ENCODE results near the gene CAMKV. TPM values are rescaled to one million over a fixed set of nuclear protein-coding genes. Genes with fewer than 3 reads are reported as not detected.

The CAMKV gene
- total RNA-seq, 1 experiment from 2014 or later, result 0.58 TPM

- Histone ChIP-seq H3K27me3 (ENCODE audit: low read length) (no peaks in the 10 kb centered on the region), H3K4me1 (ENCODE audit: insufficient read depth, low read length) (peaks cover 10% of the 10 kb centered on the region; the same call in 1 of the 2 replicates), H3K4me3 (ENCODE audit: low read length) (peak within 1 kb of the TSS; percentile 91), H3K4me2 (ENCODE audit: low read length) (peak within 1 kb of the TSS; percentile 98), H3K9me3 (ENCODE audit: low read length) (no peaks in the 10 kb centered on the region), H3K9ac (ENCODE audit: low read length) (peak within 1 kb of the TSS; percentile 82), H3K27ac (ENCODE audit: low read length) (0 out of 2 replicates have a peak within 1 kb of the TSS, but pooled peaks have one; percentile 11), H3F3A (ENCODE audit: low read length, unreplicated experiment) (no peaks in the 10 kb centered on the region), H2AFZ (ENCODE audit: low read length) (peak within 1 kb of the TSS; percentile 92), H3K79me2 (ENCODE audit: low read length) (peaks cover 34% of the 10 kb centered on the region), H4K20me1 (ENCODE audit: low read length) (no peaks in the 10 kb centered on the region), H3K36me3 (ENCODE audit: low read depth, low read length) (no peaks in the 10 kb centered on the region), H3K9me2 (replicated peaks; ENCODE audit: low read length) (no peaks in the 10 kb centered on the region)
- ChIA-PET POLR2A (ENCODE audit: unreplicated experiment) (no interaction called here), CTCF (no interaction called here)
- TSS peak; percentile 75 for BruUV-seq (replicated peaks)
- TF ChIP-seq EZH2phosphoT487 (IDR thresholded peaks at IDR 0.05; ENCODE audit: borderline replicate concordance, low read length) (no peak), CTCF (conservative IDR thresholded peaks at IDR 0.05; ENCODE audit: low read depth, low read length) (no peak), EZH2 (IDR thresholded peaks at IDR 0.05; ENCODE audit: low read length, unreplicated experiment) (no peak)
- DNase-seq, result peak; percentile 98
- intact Hi-C loops (cut with micrococcal nuclease), result loop anchor here (2.0 kb wide), 1 partner anchor 50 kb away; no protein-coding TSS in a partner anchor
- peak; percentile 99 for ATAC-seq
These were observed 13.3 kb downstream of the CAMKV start, which contains the start of gene TRAIP for GRCh38 chr3:49856181-49857005. Gene TRAIP, minus strand, starts transcription at chr3:49856564. Its CDS starts 111 bp downstream, at chr3:49856453.

- Histone ChIP-seq H2AFZ (ENCODE audit: low read length) (peak overlapping the region; percentile 92), H3K4me2 (ENCODE audit: low read length) (peak overlapping the region; percentile 98), H3K79me2 (ENCODE audit: low read length) (peaks cover 40% of the 10 kb centered on the region), H3K4me1 (ENCODE audit: insufficient read depth, low read length) (peaks cover 10% of the 10 kb centered on the region; the same call in 1 of the 2 replicates), H3K27ac (ENCODE audit: low read length) (no peak overlapping the region), H3K4me3 (ENCODE audit: low read length) (peak overlapping the region; percentile 91), H4K20me1 (ENCODE audit: low read length) (no peaks in the 10 kb centered on the region), H3F3A (ENCODE audit: low read length, unreplicated experiment) (no peaks in the 10 kb centered on the region), H3K27me3 (ENCODE audit: low read length) (no peaks in the 10 kb centered on the region), H3K9me2 (replicated peaks; ENCODE audit: low read length) (no peaks in the 10 kb centered on the region), H3K9ac (ENCODE audit: low read length) (peak overlapping the region; percentile 82), H3K9me3 (ENCODE audit: low read length) (no peaks in the 10 kb centered on the region), H3K36me3 (ENCODE audit: low read depth, low read length) (no peaks in the 10 kb centered on the region)
- POLR2A ChIA-PET (ENCODE audit: unreplicated experiment), result no interaction called here
- CTCF ChIA-PET, result no interaction called here
- no peak for TF ChIP-seq EZH2 (IDR thresholded peaks at IDR 0.05; ENCODE audit: low read length, unreplicated experiment)
- TF ChIP-seq EZH2phosphoT487 (IDR thresholded peaks at IDR 0.05; ENCODE audit: borderline replicate concordance, low read length), result no peak
- TF ChIP-seq CTCF (conservative IDR thresholded peaks at IDR 0.05; ENCODE audit: low read depth, low read length), result no peak
- intact Hi-C loops (cut with micrococcal nuclease), result loop anchor here (2.0 kb wide), 1 partner anchor 51 kb away; no protein-coding TSS in a partner anchor
- BruUV-seq (replicated peaks), result no TSS peak
- DNase-seq (no peak), ATAC-seq (no peak)
These were observed 14.0 kb downstream of the CAMKV start for GRCh38 chr3:49855662-49856061.

GRCh38 chr3:49845694-49846093 lies 24.0 kb downstream of the CAMKV start:
- TF ChIP-seq EZH2 (IDR thresholded peaks at IDR 0.05; ENCODE audit: low read length, unreplicated experiment) (no peak), EZH2phosphoT487 (IDR thresholded peaks at IDR 0.05; ENCODE audit: borderline replicate concordance, low read length) (no peak), CTCF (conservative IDR thresholded peaks at IDR 0.05; ENCODE audit: low read depth, low read length) (no peak)
- H3K9me3 ChIP-seq (ENCODE audit: low read length), result no peaks in the 10 kb centered on the region
- no peaks in the 10 kb centered on the region for H4K20me1 ChIP-seq (ENCODE audit: low read length)
- no peaks in the 10 kb centered on the region for H3K79me2 ChIP-seq (ENCODE audit: low read length)
- H3K36me3 ChIP-seq (ENCODE audit: low read depth, low read length), result peaks cover 36% of the 10 kb centered on the region
- intact Hi-C loops (cut with micrococcal nuclease), result no loop called here
- H3K4me3 ChIP-seq (ENCODE audit: low read length), result no peak overlapping the region
- CTCF ChIA-PET, result no interaction called here
- H3K4me1 ChIP-seq (ENCODE audit: insufficient read depth, low read length), result peaks cover 4% of the 10 kb centered on the region; the same call in 1 of the 2 replicates
- POLR2A ChIA-PET (ENCODE audit: unreplicated experiment), result interaction anchor here (0.7 kb wide), 1 partner anchor 35 kb away, joined by 5 read pairs; no protein-coding TSS in a partner anchor
- DNase-seq (no peak), ATAC-seq (no peak)
- H3K9me2 ChIP-seq (replicated peaks; ENCODE audit: low read length), result no peaks in the 10 kb centered on the region
- H3K9ac ChIP-seq (ENCODE audit: low read length), result no peak overlapping the region
- no peak overlapping the region for H3K4me2 ChIP-seq (ENCODE audit: low read length)
- no peak overlapping the region for H3K27ac ChIP-seq (ENCODE audit: low read length)
- no peak overlapping the region for H2AFZ ChIP-seq (ENCODE audit: low read length)
- no peaks in the 10 kb centered on the region for H3K27me3 ChIP-seq (ENCODE audit: low read length)
- no TSS peak for BruUV-seq (replicated peaks)
- H3F3A ChIP-seq (ENCODE audit: low read length, unreplicated experiment), result no peaks in the 10 kb centered on the region

All from PC-3 (cell line).